HG03025 (cell line): ENCODE data around the gene RTP5.
"Not testable (repeated sequence)": the region's sequence is repeated elsewhere in the genome, so short reads cannot be mapped to it uniquely, and the experiment has no call there.

ENCODE experiments used
- ATAC-seq: cut with Tn5 transposase; IDR thresholded peaks from one replicate; pipeline ENCODE4 v1.9.1; 2021; ENCODE audit warnings: mild to moderate bottlenecking, moderate library complexity; ENCODE audit not compliant: unreplicated experiment, low FRiP score

Gene RTP5

DNA sequence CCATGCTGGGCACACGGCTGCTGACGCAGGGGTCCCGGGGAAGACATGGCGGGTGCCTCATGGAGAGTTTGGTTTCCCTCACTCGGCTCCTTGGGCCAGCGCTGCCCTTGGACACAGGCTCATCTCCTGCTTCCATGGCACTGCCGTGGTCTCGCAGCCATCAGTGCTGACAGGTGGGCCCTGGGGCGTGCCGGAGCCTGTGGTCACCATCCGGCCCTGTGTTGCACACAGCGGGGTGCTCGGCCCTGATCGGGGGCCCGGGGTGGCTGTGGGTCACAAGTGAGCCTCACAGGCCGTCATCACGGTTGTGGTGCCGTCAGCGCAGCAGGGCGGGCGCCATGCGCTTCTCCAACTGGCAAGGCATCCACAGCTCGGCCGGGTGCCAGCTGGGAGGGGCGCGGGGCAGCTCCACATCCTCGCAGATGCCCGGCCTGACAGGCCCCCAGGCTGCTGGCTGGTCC lies 582 bp downstream of the RTP5 start:
- ATAC-seq: no peak

DNA sequence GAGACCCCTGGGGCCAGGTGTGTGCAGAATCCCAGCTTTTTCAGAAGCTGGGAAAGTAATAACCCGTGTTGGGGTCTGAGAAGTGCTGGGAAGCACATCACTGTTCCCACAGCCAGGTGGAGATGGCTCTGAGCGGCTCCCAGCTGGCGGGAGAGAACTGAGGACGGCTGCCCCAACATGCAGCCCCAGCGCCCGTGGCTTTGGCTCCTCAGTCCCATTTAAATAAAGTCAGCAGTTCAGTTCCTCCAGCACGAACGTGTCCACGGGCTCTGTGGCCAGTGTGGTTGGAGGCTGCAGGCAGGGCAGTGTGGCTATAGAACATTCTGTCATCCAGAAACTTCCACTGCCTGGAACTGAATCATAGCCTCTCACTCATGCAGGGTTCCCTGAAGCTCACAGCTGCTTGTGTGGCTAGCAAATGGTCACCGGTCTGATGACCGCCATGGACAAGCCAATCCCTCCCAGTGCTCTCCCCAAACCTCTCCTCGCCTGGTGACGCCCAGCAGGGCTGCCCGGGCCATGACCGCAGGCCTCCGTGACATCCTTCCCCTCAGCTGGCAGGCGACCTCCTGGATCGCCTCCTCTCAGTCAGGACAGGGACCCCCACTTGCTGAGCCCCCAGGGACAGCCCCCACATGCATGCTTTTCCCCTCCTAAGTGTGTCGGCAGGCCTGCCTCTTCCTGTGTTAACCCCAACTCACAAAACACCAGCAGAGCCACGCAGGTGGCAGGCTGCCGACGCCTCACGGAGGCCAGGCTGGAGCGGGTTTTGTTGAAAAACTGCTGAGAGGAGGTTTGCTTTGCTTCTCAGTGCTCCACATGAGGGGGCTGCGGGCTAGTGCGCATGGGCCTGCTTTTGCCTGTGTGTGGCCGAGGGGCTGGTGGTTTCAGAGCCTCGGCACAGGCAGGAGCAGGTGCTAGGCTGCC lies 1.3 kb downstream of the RTP5 start:
- ATAC-seq: no peak

DNA sequence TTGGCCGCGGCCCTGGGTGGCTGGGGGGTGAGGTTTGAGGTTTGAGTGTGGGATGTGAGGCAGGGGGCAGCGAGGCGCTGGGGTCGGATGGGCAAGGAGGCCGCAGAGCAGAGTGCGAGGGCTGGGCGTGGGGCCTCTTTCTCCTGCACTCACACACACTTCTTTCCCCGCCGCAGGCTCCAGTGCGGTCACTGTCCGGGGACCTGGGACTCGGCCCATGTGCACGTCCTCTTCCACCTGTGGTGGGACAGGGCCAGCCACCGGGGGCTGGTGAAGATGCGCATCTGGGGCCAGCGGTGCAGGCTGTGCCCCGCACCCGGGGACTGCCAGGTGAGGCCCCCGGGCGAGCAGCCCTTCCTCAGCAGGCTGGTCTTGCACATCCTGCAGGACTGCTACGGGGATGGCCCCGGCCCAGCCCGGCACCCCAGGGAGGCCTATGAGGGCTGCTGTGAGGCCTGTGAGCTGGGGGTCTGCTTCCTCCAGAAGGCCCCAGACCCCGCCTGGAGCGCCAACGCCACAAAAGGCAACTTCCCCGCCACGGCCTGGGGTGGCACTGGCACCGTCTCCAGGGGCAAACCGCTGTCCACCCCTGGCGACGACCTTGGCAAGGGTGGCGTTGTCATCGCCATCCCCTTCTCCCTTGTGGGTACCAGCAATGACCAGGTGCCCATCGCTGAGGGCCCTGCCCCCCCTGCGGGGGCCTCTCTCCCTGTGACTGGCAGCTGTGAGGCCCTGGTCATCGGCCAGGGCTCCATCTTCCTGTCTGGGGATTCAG lies 2.2 kb downstream of the RTP5 start:
- ATAC-seq: no peak

DNA sequence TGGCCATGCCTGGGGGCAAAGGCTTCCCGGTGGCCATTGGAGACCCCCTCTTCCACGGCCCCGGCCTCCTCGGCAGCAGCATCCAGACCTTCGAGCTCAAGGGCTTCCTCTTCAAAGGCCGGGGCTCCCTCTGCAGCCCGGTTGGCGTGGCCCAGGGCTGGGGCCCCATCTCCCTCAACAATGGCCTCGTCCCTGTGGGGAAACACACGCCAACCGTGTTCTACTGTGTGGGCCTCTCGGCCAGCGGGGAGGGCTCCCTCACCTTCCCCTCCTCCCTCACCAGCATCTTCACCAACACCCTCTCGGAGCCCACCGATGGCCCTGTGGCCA lies 2.7 kb downstream of the RTP5 start:
- no peak for ATAC-seq

DNA sequence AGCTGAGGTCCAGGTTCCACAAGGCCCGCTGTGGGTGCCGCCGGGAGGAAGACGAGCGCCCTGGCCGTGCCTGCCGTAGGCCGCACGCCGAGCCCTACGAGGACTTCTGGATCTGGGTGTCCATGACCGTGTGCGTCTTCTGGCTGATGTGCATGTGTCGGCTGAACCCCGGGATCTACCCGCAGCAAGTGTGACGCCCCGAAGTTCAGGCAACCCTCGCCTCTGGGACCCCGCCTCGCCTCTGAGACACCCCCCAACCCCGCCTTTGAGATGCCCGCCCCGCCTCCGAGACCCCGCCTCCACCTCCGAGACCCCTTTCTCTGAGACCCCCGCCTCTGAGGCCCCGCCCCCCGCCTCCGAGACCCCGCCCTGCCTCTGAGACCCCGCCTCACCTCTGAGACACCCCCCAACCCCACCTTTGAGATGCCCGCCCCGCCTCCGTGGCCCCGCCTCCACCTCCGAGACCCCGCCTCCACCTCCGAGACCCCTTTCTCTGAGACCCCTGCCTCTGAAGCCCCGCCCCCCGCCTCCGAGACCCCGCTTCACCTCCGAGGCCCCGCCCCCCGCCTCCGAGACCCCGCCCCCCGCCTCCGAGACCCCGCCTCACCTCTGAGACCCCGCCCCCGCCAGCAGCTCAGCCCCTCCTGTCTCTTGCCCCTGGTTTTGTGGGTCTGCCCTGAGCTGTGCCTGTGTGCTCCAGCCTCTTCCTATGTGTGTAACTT lies 3.7 kb downstream of the RTP5 start:
- no peak for ATAC-seq

DNA sequence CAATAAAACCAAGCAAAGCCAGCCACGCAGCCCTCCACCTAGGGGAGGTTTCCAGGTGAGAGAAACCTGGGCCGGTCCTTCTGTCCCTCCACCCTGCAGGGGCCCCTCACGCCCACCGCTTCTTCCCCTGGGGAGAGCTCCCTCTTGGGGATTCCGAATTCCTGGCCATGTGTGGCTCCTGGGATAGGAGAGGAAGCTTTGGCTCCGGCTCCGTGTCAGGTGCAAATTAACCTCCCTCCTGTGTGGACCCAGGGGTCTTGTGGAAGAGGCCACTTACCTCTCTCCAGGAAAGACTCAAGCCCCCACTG lies 4.2 kb downstream of the RTP5 start:
- ATAC-seq: no peak

DNA sequence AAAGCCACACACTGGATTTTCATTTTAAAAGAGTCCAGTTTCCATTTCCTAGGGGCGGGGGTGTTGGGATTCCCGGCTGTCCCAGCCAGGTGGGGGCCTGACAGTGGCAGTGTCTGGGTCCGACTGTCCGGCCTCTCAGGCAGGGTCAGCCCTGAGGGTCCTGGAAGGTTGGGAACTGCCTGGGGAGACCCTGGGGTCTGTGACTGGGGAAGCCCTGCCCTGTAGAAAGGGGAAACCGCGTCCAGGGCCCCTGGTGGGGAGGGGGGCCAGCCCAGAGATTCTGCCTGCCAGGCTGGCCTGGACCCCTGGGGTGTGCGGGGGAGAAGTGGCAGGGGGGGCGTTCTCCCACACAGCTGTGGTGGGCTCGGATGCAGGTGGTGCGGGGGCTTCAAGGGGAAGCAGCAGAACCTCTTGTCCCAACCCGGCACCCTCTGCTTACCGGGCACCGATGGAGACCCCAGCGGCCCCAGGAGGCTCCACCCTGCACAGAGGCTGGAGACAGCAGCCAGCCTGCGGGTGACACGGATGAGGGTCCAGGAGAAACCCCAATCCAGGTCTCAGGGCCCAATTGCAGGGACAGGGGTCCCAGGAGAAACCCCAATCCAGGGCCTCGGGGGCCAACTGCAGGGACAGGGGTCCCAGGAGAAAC lies 4.9 kb downstream of the RTP5 start:
- ATAC-seq: no peak

DNA sequence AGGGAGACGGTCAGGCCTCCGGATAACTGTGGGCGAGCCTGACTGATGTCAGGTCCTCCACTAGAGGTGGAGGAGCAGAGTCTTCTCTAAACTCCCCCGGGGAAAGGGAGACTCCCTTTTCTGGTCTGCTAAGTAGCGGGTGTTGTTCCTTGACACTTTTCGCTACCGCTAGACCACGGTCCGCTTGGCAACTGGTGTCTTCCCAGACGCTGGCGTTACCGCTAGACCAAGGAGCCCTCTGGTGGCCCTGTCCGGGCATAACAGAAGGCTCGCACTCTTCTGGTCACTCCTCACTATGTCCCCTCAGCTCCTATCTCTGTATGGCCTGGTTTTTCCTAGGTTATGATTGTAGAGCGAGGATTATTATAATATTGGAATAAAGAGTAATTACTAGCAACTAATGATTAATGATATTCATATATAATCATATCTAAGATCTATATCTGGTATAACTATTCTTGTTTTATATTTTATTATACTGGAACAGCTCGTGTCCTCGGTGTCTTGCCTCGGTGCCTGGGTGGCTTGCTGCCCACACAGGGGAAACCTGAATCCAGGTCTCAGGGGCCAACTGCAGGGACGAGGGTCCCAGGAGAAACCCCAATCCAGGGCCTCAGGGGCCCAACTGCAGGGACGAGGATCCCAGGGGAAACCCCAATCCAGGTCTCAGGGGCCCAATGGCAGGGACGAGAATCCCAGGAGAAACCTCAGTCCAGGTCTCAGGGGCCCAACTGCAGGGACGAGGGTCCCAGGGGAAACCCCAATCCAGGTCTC lies 6.4 kb downstream of the RTP5 start:
- not testable (repeated sequence) for ATAC-seq

DNA sequence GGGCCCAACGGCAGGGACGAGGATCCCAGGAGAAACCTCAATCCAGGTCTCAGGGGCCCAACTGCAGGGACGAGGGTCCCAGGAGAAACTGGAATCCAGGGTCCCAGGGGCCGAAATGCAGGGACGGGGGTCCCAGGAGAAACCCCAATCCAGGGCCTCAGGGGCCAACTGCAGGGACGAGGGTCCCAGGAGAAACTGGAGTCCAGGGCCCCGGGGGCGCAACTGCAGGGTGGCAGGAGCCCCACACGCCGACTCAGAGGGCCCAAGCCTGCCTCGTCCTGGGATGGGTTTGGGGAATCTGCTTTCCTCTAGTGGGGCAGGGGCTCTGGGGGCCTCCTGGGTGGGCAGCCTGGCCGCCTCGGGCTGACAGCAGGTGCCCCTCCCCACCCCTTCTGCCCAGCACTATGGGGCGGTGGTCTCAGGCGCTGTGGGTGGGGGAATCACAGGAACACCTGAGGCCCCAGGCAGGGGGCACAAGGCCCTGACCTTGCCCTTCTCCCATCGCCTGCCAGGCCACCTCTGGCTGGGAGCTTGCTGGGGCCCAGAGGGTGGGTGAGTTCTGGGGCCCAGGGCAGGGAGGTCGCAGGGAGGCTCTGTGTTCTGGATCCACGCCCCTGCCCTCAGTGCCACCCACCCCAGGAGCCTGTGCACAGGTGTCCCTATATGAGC lies 7.1 kb downstream of the RTP5 start:
- ATAC-seq: no peak

DNA sequence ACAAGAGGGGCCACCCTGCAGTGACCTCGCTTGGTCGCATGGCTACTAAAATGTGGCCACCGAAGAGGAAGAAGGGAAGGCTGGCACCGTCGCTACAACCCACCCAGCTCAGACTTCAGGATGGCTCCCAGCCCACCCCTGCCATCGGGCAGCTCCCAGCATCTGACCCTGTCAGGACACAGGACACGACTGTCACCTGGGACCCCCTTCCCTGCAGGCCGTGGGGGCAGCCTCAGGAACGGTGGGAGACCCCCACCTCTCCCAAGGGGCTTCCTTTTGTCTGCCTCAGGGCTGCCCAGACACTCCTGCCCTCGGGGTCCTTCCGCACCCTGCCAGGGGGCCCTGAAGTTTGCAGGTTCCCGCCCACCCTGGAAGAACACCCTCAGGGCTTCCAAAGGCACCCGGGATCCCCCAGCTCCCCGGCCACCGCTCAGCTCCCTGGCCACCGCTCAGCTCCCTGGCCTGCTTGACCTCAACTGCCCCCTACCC lies 7.7 kb downstream of the RTP5 start:
- no peak for ATAC-seq

DNA sequence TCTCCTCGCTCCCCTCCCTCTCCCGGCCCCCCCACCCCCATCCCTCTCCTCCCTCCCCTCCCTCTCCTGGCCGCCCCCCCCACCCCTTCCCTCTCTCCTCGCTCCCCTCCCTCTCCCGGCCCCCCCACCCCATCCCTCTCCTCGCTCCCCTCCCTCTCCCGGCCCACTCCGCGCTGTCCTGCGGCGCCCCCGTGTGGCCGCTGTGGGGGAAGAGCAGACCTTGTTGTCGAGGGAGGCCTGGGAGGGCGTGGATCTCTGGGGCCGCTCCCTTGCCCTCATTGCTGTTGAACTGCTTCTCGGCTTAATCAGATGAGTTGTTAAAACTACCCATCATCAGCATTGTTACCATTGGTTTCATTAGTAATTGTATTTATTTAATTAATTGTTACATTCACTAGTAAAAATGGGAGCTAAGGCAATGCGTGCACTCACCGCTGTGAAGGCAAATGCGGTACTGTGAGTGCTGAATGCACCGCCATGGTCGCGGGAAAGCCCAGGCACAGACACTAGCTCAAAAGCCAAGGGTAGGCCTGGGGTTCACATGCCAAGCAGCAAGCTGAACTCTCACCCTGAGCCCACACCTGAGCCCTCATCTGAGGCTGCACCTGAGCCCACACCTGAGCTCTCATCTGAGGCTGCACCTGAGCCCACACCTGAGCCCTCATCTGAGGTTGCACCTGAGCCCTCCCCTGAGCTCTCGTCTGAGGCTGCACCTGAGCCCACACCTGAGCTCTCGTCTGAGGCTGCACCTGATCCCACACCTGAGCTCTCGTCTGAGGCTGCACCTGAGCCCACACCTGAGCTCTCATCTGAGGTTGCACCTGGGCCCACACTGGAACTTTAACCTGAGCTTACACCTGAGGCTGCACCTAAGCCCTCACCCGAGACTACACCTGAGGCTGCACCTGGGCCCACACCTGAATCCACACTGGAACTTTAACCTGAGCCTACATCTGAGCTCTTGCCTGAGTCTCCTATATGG lies 8.8 kb downstream of the RTP5 start:
- ATAC-seq: no peak

DNA sequence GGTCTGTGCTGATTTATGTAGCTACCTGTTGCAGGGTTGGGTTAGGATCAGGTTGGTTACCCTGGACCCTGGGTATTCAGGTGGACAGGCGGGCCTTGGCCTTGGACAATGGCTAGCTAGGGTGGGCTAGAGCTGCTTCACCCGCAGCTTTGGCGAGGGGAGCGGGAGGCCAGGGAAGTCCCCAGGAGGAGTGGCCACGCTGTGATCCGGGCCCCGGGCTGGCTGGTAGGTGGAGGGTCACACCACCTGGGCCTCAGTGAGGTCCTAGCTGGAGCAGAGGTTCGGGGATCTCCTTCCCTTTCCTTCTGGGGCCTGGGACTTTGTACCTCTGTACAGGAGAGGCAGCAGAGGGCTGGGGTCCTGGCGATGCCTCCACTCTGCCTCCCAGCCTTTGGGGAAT lies 9.8 kb downstream of the RTP5 start:
- ATAC-seq: no peak

DNA sequence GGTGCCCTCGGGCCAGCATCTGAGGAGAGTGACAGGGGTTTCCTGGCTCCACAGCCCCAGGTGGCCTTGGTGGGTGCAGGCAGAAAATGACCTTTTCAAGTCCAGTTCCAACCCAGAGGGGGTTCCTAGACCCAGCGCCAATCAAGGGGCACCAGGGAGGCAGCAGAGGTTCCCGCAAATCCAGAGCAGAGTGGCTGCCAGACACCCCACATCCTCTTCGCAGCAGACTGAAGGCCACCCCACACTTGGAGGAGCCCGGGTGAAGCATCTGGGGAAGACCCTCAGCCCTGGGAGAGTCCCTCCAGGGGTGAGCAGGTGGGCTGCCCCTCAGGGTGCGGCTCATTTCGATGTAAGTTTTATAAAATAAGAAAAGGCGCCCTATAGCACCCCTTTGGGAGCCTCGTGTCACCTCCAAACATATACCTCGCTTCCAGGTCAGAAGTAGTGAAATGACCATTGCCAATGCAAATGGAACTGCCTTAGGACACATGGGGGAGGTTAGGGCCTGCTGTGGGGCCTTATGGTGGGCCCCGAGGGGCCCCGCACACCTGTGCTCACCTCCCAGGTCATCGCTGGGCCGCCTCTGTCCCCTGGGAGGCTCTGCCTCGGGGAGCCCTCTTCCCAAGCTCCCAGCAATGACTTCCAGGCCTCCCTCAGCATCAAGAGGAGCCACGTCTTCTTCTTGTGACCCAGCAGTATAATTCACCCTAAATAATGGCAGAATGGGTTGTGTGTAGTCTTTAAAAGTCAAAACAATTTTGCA lies 11.0 kb downstream of the RTP5 start:
- no peak for ATAC-seq

DNA sequence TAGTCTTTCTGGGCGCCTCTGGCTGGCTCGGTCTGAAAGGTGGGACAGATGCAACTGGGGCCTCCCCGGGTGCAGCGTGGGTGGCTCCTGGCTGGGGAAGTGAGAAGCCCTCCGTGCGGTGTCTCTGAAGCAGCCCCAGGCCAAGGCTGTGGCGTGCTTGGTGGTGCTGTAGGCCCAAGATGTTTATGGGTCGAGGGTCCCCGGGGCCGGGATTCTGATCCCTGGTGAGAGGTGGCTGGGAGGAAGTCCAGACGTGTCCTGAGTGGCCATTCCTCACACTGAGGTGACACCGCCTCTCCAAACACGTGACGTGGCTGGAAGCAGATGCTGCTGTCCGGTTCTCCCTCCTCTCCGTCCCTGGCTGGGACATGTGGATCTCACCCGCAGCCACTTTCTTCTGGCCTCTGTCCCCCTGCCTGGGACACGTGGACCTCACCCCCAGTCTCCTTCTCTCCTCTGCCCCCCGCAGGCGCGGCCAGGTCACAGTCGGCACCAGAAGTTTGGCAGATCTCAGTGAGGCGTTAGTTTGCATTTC lies 12.6 kb downstream of the RTP5 start:
- peak; percentile 58 for ATAC-seq

DNA sequence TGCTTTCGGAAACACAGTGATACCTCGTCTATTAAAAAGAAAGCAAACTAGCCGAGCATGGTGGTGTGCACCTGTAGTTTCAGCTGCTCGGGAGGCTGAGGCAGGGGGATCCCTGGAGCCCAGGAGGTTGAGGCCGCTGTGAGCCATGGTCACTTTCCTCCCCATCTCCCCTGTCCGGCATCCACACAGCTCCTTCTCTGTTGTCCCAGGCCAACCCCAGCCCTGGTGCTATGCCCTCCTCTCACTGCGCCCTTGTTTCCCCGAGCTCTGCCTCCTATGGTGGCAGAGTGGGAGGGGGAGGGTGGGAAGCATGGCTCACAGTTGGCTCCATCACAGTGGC lies 15.4 kb downstream of the RTP5 start:
- ATAC-seq: no peak

DNA sequence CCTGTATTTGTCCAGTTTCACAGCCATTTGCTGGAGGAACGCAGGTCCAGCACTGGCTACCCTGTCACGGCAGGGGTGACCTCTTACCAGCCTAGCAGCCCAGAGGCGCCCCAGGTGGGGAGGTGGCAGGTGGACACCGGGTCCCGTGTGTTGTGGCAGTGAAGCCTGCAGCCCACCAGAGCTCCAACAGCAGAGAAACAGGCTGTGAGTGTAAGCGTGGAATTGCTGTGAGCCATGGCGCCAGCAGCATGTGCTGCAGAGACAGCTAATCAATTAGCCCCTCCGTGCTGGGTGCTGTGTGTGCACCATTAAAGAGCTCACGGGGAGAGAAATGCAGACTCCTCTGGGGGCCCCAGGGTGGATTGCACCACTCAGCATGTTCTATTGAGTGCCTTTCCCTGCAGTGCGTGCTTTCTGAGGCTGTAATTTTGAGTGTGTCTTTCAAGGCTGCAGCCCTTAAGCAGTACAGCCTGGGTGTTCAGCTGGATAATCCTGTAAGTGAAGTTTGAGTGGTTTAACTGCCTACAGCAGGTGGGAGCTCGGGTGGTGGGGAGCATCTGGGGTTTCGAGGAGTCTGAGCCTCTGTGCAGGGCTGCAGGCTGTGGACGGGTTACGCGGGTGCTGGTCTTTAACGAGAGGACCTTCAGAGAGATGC lies 15.9 kb downstream of the RTP5 start:
- no peak for ATAC-seq
